GM19395 (cell line): ENCODE data around the gene KRT36.

ENCODE experiments used
- ATAC-seq: cut with Tn5 transposase; IDR thresholded peaks from one replicate; pipeline ENCODE4 v1.9.1; 2021; ENCODE audit warnings: mild to moderate bottlenecking, moderate library complexity; ENCODE audit not compliant: unreplicated experiment

KRT36 gene

DNA sequence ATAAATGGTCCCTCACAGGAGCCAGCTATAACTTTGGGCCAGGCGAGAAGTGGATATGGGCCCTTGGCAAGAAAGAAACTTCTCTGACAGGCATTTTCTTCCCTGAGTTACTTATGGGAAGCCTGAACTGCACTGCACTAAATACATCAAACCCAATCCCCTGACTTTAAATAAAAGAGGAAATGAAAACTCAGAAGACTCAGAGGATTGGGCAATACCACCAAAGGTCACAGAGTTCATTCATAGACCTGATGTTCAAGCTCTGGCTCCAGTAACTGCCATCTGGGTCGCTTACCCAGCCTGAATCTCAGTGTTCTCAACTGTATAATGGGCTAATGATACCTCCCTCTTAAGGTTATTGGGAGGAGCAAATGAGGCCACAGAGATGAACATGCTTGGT lies 9.6 kb downstream of the KRT36 start:
- no peak for ATAC-seq

DNA sequence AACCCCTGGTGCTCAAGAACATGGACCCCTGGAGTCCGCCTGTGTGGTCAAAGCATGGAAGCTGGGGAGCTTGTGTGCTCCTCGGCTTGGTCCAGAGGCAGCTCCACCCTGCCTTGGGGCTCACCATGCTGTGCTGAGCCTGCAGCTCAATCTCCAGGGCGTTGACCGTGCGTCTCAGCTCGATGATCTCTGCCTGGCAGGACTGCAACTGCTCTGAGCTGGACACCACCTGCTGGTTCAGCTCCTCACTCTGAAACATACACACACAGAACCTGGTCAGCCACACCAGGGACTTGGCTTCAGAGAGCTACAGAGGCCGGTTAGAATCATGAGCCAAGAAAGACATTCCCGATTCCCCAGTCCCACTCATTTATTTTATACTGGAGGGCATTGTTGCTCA lies 11.5 kb downstream of the KRT36 start:
- no peak for ATAC-seq

DNA sequence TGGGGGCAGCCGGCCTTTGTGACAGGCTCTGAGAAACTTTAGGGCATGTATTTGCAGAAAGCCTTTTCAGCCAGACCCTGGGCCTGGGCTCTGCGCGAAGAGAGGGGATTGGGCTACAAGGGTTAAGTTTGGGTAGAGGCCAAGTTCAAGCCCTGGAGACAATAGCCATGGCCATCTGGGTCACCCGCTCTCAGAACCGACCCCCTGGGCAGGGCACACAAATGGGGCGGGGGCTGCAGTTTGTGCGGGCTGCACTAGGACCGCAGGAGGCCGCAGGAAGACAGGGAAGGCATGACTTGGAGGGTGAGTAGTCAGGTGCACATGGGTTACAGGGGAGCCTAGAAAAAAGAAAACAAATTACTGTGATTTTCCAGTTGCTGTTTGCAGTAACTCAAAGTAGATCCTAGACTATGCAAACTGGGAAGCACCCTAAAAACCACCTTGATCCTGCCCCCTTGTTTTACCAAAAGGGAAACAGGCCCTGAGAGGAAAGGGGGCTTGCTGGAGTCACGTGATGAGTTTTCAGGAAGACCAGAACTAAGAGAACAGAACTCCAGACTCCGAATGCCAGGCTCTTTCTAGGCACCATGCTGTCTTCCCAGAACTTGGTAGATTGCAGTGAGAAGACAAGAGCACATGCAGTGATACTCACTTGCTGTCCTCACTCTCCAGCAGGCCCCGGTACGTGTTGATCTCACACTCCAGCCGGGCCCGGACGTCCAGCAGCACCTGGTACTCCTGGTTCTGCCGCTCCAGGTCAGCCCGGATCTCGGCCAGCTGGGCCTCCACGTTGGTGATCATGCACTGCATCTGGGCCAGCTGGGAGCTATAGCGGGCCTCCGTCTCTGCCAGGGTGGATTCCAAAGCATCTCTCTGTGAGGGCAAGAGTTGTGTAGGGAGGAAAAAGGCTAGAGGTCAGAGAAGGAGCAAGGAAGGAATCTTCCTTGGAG lies 12.6 kb downstream of the KRT36 start:
- no peak for ATAC-seq

DNA sequence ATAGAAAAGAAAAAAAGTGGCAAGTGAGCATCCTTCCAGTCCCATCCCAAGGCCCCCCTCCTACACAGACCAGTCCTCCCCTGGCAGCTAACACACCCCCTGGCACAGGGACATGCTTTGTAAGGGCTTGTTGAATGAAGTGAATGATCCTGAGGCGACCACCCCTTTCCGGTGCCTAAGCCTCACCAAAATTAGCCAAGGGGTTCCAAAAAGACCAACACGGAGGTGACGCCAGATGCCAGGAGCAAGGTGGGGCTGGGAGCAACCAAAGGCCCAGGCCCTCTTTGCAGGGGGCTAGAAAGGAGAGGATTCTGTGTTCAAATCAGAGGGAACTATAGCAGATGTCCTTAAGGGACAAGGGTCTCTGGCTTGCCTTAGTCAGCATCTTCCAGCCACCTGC lies 14.3 kb downstream of the KRT36 start:
- no peak for ATAC-seq

DNA sequence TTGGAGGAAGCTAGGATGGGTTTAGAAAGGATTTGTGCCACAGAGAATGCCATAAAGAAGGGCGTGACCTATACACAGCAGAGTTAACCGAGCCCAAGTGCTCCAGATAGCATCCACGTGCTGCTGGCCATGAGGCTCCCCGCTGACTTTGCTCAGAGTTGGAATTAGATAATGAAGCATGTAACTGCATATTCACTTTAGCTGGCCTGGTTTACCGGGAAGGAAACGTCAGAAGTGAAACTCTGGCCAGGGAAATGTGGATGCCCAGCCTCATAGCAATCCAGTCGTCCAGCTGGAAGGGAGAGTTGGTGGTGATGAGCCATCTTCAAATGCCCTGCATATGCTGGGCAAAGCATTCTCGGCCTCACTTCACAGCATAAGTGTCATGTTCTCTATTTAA lies 14.8 kb downstream of the KRT36 start:
- ATAC-seq: no peak

DNA sequence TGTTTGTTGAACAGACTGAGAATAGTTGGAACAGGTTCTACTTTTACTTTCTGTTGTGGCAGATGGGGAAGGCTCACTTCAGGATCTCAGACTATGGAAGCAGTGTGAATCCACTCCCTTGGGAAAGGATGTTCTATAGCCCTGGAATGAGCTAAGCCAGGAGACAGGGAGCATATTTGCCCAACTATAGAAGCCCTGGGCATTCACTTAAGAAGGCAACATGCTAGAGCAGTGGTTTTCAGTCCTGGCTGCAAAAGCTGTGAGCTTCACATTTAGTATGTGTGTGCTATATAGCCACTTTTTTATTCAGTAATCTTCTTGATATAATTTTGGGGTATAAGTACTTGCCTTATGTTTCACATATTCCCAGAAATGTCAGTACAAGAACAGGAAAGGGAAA lies 21.4 kb downstream of the KRT36 start:
- ATAC-seq: no peak

DNA sequence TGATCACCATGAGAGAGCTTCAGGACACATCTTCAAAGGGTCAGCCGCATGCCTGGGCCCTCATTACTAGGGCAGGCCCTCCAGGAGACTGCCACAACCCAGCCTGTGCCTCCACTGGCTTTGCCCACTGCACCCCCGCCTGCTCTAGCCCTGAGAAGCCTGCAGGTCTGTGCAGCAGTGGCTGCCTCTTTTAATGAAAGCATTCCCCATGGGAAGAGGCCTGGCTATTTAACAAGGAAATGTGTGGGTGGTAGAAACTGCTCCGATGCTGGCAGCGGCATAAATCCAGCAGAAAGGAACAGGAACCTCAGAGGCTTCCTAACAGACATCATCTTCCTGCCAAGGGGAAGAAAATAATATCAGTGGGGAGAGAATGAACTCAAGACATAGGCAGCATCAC lies 22.1 kb downstream of the KRT36 start:
- no peak for ATAC-seq

DNA sequence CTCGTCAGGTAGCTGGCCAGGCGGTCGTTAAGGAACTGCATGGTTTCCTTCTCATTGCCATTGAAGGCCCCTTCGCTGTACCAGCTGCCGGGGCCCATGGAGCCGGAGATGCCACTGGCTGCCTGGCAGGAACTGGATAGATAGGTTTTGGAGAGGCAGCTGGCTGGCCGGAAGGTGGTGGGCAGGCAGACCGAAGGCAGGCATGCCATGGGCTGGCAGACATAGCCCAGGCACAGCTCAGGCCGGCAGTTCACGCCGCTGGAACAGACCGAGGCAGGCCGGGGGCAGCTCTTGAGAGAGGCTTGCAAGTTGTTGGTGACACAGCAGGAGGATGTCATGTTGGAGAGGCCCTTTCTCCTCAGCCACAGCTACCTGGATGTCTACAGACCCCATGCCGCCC lies 22.7 kb downstream of the KRT36 start, which contains the start of gene KRT32:
TSS of gene KRT32 (minus strand) at position 399 of the 400 bp plus-strand sequence. CDS start at position 338, 61 bp downstream.
- ATAC-seq: no peak

DNA sequence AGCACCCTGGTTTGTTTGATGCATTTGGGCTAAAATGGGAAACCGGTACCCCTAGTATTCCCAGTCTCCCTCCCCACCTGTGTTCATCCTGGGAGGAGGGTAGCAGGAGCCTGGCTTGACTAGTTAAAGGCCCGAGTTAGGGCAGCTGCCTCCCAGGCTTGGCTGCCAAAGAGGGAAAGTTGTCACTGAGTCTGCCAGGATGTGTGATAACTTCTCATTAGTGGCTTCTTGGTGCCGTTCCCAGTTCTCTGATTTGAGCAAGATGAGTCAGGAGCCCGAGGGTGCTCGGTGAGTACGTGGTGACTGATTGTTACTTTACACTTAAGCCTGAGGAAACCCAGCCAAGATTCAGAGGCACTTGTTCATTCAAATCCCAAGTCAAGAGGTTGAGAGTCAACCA lies 25.0 kb downstream of the KRT36 start:
- ATAC-seq: no peak

DNA sequence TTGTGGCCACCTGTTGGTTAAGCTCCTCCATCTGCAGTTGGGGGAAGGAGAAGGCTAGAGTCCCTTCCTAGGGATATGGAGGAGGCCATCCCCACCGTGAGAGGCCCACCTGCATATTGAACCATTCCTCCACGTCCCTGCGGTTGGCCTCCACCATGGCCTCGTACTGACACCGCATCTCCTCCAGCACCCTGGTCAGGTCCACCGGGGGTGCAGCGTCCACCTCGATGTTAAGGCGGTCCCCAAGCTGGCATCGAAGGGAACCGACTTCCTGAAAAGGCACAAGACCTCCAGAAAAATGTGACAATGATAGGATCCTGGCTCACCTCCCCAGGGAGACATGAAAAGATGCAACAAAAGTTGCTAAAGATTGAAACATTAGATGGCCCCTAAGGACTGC lies 25.5 kb downstream of the KRT36 start:
- ATAC-seq: no peak

DNA sequence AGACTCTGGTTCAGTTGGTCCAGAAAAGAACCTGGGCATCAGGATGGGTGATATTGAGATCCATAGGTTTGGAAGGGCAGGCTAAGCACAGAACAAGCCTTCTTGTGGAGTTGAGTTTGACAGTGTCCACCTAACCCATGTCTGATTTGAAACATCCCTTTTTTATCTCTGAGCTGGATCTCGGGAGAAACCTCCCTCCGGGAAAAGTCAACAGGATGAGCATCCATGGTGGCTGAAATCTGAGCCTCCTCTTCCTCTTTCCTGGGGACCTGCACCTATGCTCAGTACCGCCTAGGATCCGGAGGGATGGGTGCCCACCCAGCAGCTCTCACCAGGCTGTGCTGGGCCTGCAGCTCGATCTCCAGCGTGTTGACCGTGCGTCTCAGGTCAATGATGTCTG lies 26.0 kb downstream of the KRT36 start:
- ATAC-seq: no peak

DNA sequence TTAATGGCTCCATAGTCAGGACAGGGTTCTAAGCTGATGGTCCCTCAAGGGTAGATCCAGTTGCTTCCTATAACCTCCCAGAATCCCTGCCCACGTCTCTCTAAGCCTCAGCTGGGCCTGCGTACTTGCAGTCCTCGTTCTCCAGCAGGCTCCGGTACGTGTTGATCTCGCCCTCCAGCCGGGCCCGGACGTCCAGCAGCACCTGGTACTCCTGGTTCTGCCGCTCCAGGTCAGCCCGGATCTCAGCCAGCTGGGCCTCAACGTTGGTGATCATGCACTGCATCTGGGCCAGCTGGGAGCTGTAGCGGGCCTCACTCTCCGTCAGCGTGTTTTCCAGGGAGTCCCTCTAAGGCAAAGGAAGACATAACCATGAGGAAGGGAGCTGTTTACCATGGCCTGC lies 27.0 kb downstream of the KRT36 start:
- no peak for ATAC-seq

DNA sequence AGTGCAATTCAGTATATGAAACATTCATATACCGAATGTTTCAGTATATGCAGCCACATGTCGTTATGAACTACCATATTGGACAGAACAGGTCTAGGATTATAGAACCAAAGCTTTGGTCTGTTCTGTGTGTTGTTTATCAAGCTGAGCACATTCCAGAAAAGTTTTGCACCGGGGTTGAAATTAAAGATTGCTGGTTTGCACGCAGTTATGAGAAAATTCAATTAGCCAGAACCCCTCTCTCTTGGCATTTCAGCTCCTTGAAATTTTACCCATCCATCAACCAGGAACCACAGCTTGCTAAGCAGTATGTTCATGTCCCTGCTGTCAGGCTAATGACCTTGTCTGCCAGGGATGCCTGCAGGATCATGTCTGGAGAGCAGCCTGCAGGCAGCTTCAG lies 32.0 kb downstream of the KRT36 start:
- ATAC-seq: no peak

DNA sequence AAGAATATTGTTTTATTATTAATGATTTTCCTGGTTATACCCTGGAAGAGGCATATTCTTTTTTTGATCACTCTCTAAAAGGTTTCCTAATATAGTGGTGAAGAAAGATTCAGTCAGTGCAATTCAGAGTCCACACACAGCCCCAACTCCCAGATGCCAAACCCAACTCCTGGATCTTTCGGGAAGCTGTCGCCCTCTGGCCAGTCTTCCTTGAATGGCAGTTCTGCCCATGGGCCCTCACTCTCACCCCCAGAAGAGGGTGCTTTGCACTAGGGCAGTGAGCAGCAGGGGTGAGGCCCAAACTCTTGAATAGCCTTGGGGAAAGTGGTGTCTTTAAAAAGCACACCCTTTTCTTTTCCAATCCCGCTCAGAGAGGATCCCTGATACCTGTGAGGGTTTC lies 33.5 kb downstream of the KRT36 start:
- no peak for ATAC-seq

DNA sequence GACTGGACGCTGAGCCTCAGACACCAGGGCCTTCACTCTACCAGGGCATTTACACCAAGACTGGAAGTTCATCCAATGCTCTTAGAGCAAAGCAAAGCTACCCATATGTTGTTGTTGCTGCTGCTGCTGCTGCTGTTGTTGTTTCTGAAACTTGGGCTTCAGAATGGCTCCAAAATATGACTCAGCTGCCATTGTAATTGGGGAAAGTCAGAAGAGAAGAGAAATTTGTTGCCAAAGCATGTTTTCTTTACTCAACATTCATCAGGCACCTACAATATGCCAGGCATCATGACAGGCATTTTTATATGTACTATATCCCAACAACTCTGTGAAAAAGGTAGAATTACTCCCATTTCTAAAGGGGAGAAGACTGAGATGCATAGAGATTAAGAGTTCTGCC lies 34.5 kb downstream of the KRT36 start:
- ATAC-seq: no peak

DNA sequence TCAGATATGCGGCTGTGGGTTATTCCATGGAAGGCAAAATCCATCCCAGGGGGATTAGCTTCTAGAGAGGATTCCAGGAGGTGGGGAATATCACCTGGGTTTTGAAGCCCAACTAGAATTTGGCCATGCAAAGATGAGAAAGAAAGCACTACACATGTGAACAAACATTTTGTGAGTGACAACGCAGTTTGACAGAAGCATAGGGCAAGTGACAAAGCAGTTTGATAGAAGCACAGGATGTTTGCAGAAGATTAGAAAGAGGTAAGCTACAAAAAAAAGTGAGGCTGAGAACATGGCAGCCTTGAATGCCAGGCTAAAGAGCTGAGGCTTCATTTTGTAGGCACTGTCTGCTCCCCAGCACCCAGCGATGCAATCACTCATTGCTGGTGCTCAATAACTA lies 36.6 kb downstream of the KRT36 start:
- no peak for ATAC-seq

DNA sequence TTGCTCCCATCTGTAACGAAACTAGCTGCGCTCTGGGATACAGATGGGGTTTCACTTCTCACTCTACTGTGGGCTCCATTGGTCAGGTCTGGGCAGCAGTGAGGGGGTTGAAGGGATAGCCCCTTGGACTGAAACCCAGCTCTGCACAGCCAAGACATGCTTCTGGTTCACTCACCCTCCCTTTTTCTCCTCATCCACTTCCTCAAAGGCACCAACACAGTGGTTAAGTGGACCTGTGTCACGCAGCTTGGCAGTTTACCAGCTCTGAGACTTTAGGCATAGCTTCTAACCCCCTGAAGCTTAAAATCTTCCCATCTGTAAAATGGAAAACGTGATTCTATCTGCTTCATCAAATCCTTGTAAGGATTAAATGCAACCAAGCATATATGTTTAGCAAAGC lies 37.4 kb downstream of the KRT36 start:
- no peak for ATAC-seq

DNA sequence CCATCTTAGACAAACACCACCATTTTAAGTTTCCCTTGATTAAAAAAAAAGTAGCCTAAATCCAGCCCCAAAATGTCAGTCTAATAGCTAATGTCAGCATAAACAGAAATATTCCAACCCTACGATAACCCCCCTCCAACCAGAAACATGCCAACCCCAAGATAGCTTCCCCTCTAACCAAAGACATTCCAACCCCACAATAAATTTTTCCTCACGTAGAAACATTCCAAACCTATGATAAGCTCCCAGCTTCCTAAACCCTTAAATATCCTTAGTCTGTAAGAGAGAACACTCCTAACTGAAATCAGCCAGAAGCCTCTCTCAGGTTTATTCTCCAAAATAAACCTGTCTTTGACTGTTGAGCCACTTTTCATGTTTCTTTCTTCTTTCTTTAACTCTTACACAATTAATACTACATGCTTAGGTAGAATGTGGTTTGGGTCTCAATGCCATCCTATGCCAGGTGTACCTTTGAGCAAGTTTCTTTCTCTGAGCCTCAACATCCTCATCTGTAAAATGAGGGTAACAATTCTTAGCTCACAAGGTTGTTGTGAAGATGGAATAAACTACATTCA lies 38.5 kb downstream of the KRT36 start:
- no peak for ATAC-seq

DNA sequence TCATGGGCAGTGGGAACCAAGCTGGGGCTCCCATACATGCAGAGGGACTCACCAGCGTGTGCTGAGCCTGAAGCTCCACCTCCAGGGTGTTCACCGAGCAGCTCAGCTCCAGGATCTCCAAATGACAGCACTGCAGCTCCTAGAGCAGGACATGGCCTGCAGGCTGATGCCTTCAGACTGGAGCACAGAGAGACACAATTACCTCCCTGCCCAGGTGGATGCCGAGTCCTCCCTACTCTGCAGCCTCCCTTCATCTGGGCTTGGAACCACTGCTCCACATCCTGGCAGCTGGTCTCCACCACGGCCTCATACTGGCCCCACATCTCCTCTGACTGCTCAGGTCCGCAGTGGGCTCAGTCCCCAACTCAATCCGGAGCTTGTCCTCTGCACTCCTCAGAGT lies 40.7 kb downstream of the KRT36 start:
- ATAC-seq: no peak

DNA sequence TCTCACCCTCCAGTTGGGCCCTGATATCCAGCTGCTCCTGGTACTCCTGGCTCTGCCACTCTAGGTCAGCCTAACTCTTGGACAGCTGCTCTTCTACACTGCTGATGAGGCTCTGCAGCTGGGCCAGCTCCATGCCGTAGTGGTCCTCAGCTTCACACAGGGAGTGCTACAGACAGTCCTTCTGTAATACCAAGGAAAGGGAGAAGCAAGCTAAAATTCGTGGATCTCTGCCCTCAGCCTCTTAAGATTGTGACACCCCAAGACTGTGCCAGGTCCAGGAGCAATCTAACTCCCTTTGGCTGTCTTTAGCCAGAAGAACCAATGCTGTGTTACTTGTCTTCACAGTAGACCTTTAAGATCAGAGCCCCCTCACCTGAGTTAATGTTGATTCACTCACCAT lies 41.2 kb downstream of the KRT36 start:
- ATAC-seq: no peak

DNA sequence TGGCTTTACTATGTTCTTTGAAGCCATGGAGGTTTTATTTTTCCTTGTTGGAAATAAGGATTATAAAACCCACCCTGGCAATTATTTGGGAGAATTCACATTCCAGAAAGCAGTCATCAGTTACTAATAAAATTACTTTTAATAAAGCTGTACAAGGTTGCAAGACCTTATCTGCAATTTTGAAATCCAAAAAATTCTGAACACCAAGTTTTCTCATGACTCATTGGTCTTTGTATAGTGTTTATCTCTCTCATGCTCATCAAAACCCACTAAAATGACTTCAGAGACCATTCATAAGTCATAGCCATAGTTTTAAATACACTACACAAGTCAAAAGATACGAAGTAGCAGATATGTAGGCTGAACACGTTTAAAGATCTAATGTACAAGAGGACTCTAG lies 42.9 kb downstream of the KRT36 start:
- no peak for ATAC-seq

DNA sequence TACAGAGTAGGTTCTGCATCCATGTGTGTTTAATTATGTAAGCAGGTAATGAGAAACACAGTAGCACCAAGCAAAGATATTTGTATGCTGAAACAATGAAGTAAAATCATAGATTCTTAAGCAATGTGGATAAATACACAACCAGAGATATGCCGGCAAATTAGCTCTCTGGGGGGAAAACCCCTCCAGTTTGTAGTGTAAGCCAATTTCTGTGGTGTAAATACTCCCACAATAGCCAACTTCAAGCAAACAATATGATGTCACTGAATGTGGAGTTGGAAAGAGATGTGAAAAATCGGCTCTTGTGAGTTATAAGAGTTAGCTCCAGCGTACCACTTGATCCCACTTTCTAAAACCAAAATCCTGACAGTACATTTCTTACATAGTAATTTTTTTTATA lies 45.1 kb downstream of the KRT36 start:
- ATAC-seq: no peak

DNA sequence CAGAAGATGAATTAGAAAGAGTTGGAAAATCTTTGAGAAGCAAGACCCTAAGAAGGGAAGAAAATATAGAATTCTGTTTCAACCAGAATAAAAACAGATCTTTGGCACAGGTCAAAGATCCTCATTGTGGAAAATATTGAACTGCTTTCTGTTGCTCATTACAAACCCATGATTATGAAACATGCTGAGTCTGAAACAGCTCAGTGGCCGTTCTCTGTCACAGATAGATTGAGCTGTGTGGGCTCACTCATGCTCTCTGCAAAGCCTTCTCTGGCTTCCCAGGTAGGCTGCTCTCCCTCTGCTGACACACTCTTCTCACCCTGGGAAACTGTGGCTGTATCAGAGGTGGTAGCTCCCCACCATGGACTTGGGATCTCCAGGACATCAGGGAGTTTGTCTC lies 45.5 kb downstream of the KRT36 start:
- no peak for ATAC-seq
